Large intestine (tissue), 3 donors: ENCODE data around the gene KAT7. TPM values are rescaled to one million over a fixed set of nuclear protein-coding genes. Genes with fewer than 3 reads are reported as not detected.

Experiments used
- DNase-seq, 2 donors: peaks; one replicate each; pipeline versions ENCODE4 v3.0.0 to v3.0.0-alpha.2; 2013
- H3K27ac ChIP-seq: one replicate; pipeline ENCODE4 v1.5.1; 2013; ENCODE audit warnings: low read length
- H3K27me3 ChIP-seq: 2 replicates; pipeline ENCODE4 v1.6.1; 2013; ENCODE audit warnings: low read length; ENCODE audit not compliant: control insufficient read depth, insufficient read depth
- H3K36me3 ChIP-seq: 2 replicates; pipeline ENCODE4 v1.6.1; 2013; ENCODE audit warnings: low read length; ENCODE audit not compliant: control insufficient read depth, insufficient read depth
- H3K4me1 ChIP-seq: one replicate; pipeline ENCODE4 v1.6.1; 2013; ENCODE audit warnings: low read length; ENCODE audit not compliant: control insufficient read depth, insufficient read depth
- H3K4me3 ChIP-seq: one replicate; pipeline ENCODE4 v1.5.1; 2013; ENCODE audit warnings: low read length
- H3K9me3 ChIP-seq: one replicate; pipeline ENCODE4 v1.6.1; 2013; ENCODE audit warnings: mild to moderate bottlenecking, low read depth, low read length, moderate library complexity; ENCODE audit not compliant: control insufficient read depth
- WGBS: methylation state at CpG from one replicate; pipeline ENCODE4 v1.1.5; 2013; ENCODE audit warnings: low lambda C conversion rate; ENCODE audit not compliant: insufficient coverage; 5-methylcytosine and 5-hydroxymethylcytosine counted together
- polyA plus RNA-seq: library from polyadenylated mRNA; unstranded; fragments of 120-200 nt; gene quantifications from one replicate; pipeline ENCODE4 v1.2.1, GENCODE V29; 2013

Gene KAT7
- polyA plus RNA-seq, 1 donor = 31.6 TPM

DNA sequence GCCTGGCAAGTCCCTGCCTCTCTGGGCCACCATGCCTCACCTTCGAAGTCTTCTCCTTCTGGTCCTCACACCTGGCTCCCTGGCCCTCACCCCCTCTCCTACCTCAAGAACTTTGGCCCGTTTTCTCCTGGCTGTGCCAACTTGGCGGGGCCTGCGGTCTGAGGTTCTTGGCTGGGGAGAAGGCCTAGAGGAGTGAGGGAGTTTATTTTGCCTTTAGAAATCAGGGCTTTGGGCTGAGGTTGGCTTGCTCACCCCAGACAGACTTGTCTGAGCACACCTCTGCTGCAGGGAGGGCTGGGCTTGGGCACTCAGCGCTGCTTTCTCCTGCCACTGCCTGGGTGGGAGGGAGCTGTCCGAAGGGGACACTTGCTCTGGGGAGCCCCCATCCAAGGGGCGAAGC lies 82.7 kb downstream of the KAT7 start:
- DNase-seq = no peak
- no peak overlapping the region for H3K27ac ChIP-seq
- peaks cover 9% of the 10 kb centered on the region for H3K27me3 ChIP-seq
- H3K4me1 ChIP-seq = no peaks in the 10 kb centered on the region
- no peaks in the 10 kb centered on the region for H3K36me3 ChIP-seq
- H3K4me3 ChIP-seq = no peak overlapping the region
- WGBS = no CpG with 5 or more reads among the region's 7 CpGs
- H3K9me3 ChIP-seq = no peaks in the 10 kb centered on the region

DNA sequence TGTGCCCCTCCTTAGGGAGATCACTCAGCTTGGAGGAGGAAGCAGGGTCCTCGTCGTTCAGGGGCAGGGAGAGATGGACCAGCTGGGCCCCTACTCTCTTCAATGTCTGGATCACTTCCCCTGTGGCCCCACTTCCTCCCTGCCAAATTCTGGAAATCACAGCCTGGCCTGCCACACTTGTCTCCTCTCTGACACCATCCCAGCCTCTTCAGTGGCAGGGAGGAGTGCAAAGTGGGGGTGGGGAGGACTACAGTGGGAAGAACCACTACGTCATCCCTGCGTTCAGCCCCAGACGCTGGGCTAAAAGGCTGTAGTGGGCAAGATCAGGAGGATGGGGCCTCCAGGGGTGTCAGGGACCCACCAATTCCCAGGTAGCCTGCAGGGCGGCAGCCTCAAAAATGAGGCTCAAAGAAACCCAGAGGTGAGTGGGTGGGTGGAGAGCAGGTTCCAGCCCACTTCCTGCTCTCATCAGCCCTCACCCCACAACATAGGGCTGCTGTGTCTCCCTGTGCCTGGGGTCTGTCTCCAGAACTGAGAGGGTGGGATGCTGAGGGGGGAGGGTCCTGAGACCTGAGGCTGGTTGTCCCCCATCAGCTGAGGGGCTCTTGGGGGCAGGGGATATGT lies 84.4 kb downstream of the KAT7 start:
- Histone ChIP-seq H3K27ac (no peak overlapping the region), H3K27me3 (peaks cover 19% of the 10 kb centered on the region), H3K4me3 (no peak overlapping the region), H3K9me3 (no peaks in the 10 kb centered on the region), H3K36me3 (no peaks in the 10 kb centered on the region), H3K4me1 (no peaks in the 10 kb centered on the region)
- no CpG with 5 or more reads among the region's 6 CpGs for WGBS
- no peak for DNase-seq

DNA sequence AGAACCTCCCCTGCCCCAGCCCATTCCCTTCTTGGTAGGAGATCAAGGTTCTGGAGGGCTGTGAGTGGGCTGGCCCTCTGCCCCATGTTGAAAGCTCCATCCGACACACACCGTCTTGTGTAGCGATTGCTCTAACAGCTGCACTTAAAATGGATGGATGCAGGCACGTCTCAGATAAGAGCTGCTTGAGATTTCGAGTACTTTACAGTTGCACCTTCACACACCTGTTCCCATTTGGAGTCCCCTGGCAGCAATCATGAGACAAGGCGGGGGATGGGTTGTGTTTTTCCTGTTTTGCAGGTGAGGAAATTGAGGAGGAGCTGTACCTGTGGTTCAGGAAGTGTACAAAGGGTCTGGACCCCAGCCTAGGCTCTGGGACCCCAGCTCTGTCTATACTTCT lies 85.0 kb downstream of the KAT7 start:
- no peak for DNase-seq
- no CpG with 5 or more reads among the region's 6 CpGs for WGBS
- H3K9me3 ChIP-seq = no peaks in the 10 kb centered on the region
- H3K27ac ChIP-seq = no peak overlapping the region
- no peak overlapping the region for H3K4me3 ChIP-seq
- H3K27me3 ChIP-seq = peaks cover 20% of the 10 kb centered on the region
- H3K36me3 ChIP-seq = no peaks in the 10 kb centered on the region
- no peaks in the 10 kb centered on the region for H3K4me1 ChIP-seq

DNA sequence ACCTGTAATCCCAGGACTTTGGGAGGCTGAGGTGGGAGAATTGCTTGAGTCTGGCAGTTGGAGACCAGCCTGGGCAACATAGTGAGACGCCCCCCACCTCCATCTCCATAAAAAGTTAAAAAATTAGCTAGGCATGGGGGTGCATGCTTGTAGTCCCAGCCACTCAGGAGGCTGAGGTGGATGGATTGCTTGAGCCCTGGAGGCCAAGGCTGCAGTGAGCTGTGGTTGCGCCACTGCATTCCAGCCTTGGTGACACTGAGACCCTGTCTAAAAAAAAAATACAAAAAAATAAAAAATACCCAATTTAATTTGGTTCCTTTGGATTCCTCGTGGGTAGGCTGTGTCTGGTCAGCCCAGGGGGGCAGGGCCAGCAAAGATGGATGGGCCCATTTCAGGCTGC lies 85.4 kb downstream of the KAT7 start:
- Histone ChIP-seq H3K27me3 (peaks cover 21% of the 10 kb centered on the region), H3K36me3 (no peaks in the 10 kb centered on the region), H3K4me1 (no peaks in the 10 kb centered on the region), H3K4me3 (no peak overlapping the region), H3K27ac (no peak overlapping the region), H3K9me3 (no peaks in the 10 kb centered on the region)
- no peak for DNase-seq
- no CpG with 5 or more reads among the region's 3 CpGs for WGBS

DNA sequence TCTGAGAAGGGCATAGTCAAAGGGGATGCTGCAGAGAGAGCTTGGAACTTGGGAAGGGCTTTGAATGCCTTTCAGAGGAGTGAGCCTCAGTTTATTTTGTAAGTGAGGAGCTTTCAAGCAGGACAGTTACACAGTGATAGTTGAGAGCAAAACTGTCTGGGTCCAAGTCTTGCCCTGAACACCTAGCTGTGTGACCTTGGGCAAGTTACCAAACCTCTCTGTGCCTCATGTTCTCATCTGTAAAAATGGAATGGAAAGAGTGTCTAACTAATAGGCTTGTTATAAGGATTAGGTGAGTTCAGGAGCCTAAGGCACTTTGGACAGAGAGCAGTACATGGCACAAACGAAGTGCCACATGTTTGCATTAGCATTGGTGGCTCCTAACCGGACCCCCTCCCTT lies 86.4 kb downstream of the KAT7 start:
- no CpG with 5 or more reads among the region's 2 CpGs for WGBS
- peaks cover 31% of the 10 kb centered on the region for H3K27me3 ChIP-seq
- no peak overlapping the region for H3K4me3 ChIP-seq
- no peak overlapping the region for H3K27ac ChIP-seq
- H3K9me3 ChIP-seq = no peaks in the 10 kb centered on the region
- no peaks in the 10 kb centered on the region for H3K4me1 ChIP-seq
- no peak for DNase-seq
- H3K36me3 ChIP-seq = no peaks in the 10 kb centered on the region

DNA sequence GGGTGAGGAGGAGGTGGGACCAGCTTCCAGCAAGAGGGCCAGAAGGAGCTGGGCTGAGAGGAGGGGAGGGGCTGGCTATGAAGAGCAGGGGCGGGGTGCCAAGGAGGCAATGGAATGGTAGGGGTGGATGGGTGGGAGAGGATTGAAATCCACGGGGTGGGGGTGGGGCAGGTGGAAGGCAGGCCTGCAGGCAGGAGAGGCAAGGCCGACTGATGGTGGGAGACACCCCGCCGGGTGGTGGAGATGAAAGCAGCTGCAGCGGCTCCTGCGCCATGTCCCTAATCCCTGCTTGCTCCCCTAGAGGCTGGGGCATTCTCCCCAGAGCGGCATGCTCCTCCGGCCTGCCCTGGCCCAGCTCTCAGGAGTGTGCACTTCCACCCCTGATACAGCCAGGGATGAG lies 87.2 kb downstream of the KAT7 start:
- Histone ChIP-seq H3K36me3 (no peaks in the 10 kb centered on the region), H3K27ac (no peak overlapping the region), H3K9me3 (no peaks in the 10 kb centered on the region), H3K27me3 (peaks cover 37% of the 10 kb centered on the region), H3K4me3 (no peak overlapping the region), H3K4me1 (peaks cover 5% of the 10 kb centered on the region)
- no CpG with 5 or more reads among the region's 9 CpGs for WGBS
- no peak for DNase-seq

DNA sequence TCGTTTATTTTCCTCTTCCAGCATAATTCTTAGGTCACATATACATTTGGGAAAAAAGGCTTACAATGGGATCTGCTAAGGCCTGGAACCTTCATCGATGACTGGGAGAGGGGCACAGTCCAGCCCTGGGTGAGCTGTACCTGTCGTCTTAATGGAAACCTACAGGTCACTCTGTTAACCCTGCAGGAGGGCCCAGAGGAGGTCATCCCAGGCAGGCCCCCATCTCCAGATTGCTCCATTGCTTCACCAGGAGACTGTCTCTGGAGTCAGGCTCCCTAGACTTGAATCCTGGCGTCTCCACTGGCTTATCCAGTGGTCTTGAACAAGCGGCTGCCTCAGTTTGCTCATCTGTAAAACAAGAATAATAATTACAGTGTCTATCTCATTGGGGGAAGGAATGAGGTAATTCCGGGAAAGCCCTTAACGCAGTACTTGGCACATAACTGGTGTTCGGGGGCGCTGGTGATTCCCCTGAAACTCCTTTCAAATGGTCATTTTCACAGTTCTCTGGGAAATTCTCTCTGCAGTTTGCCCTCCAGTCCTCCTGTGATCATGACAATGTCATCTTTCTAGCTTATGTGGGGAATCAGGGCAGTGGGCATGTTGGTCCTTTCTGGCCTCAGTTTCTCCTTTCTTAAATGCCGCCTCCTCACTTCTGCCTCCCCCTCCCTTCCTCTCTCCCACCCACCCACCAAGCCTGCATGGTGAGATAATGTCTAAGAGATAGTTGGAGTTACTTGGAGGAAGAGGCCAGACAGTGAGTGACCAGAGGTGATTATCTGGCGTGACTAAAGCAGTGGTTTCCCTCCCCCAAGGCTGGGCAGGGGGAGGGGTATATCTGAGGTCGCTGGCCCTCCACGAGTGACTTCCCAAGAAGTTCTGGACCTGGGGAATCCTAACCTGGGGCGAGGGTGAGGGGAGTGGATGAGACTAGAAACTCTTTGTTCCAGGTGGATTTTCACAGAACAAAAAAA lies 90.7 kb downstream of the KAT7 start:
- 92% methylated on average over 2 of the region's 14 CpGs for WGBS
- H3K4me3 ChIP-seq = no peak overlapping the region
- peaks cover 50% of the 10 kb centered on the region for H3K27me3 ChIP-seq
- H3K9me3 ChIP-seq = no peaks in the 10 kb centered on the region
- H3K27ac ChIP-seq = no peak overlapping the region
- no peak for DNase-seq
- peaks cover 19% of the 10 kb centered on the region for H3K4me1 ChIP-seq
- H3K36me3 ChIP-seq = no peaks in the 10 kb centered on the region

DNA sequence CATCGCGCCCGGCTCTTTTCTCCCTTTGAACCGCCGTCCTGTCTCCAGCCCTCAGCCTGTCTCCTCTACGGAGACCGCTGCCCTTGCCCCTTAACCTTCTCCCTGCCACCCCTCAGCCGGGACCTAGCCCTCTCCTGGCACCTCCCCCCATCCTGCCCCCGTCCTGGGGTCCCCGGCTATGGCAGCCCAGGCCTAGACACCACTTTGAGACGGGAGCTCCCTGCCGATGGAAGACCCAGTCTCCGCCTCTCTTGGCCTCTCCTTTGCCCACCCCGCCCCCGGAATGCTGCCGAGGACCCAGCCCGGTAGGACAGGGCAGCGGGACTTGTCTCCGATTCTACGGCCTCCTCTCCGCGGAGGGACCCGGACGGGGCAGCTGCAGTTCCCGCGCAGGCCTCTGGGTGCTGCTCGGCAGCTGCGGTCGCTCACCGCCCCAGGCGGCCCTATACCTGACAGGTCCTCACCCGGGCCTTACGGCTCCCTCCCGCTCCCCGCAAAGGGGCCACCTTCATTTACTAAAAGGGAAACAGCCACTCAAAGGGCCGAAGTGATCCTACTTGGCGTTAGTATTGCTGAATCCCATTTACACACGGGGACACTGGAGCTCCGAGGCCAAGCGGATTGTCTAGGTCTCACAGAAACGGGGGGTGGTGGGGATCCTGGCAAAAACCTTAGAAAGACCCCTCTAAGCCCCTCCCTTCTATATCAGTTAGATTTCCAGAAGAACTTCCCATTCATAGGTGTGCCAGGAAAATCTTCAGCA lies 92.0 kb downstream of the KAT7 start:
- Histone ChIP-seq H3K4me3 (no peak overlapping the region), H3K4me1 (peaks cover 19% of the 10 kb centered on the region), H3K36me3 (no peaks in the 10 kb centered on the region), H3K27me3 (peaks cover 46% of the 10 kb centered on the region), H3K27ac (no peak overlapping the region), H3K9me3 (no peaks in the 10 kb centered on the region)
- DNase-seq = peak; percentile 78 to 81
- WGBS = 0% methylated on average over 1 of the region's 41 CpGs

DNA sequence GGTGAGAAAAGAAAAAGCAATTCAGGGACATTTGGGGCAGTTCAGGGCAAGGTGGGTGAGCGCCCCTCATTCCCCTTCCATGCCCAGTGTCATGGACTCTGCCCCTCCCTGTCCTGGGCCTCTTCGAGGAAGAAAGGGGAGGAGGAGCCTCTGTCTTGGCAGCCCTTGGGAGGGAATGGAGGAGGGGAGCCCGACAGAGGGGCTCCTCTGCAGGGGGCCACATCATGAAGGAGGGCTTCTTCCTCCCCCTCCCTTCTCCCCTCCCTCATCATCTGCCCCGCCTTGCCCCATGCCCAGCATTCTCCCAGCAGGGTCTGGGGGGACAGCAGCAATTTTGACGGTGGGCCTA lies 92.5 kb downstream of the KAT7 start:
- no peaks in the 10 kb centered on the region for H3K9me3 ChIP-seq
- peaks cover 19% of the 10 kb centered on the region for H3K4me1 ChIP-seq
- H3K4me3 ChIP-seq = no peak overlapping the region
- peak in 1 of 2 donors; percentile 69 for DNase-seq
- WGBS = no CpG with 5 or more reads among the region's 5 CpGs
- no peaks in the 10 kb centered on the region for H3K36me3 ChIP-seq
- H3K27ac ChIP-seq = no peak overlapping the region
- peaks cover 42% of the 10 kb centered on the region for H3K27me3 ChIP-seq

DNA sequence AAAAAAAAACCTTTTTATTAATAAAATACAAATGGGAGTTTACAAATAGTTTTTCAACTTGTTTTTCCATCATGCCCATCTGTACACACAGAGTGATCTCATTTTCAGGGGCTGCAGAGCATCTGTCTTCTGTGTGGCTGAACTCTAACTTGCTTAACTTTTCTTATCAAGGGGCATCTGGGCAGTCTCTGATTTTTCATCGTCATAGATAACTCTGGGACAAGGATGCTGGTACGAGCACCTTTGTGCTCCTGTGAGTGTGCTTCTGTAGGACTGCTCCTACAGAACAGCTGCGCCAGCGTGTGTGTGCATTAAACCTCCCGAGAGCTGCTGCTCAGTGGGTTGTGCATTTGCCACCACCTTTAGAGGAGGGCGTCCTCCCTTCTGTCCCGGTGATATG lies 94.0 kb downstream of the KAT7 start:
- Histone ChIP-seq H3K36me3 (no peaks in the 10 kb centered on the region), H3K4me3 (no peak overlapping the region), H3K27ac (no peak overlapping the region), H3K27me3 (peaks cover 33% of the 10 kb centered on the region), H3K4me1 (peaks cover 31% of the 10 kb centered on the region), H3K9me3 (no peaks in the 10 kb centered on the region)
- DNase-seq = no peak
- WGBS = no CpG with 5 or more reads among the region's 7 CpGs
